MM.1S (cell line): ENCODE data around the gene ACYP2.

Experiments used
- EZH2 ChIP-seq: fragments of 300-600 bp; sonication (generic); optimal IDR thresholded peaks from 2 replicates; pipeline ENCODE3; 2017; ENCODE audit warnings: low read depth, mild to moderate bottlenecking, antibody characterized with exemption, low read length, mixed read lengths
- TF ChIP-seq, protein P1 (sequence below): fragments of 300-600 bp; sonication (generic); IDR thresholded peaks from 2 replicates; pipeline ENCODE4 v1.5.1; 2016; ENCODE audit warnings: antibody characterized with exemption, low read length, mixed read lengths

DNA sequence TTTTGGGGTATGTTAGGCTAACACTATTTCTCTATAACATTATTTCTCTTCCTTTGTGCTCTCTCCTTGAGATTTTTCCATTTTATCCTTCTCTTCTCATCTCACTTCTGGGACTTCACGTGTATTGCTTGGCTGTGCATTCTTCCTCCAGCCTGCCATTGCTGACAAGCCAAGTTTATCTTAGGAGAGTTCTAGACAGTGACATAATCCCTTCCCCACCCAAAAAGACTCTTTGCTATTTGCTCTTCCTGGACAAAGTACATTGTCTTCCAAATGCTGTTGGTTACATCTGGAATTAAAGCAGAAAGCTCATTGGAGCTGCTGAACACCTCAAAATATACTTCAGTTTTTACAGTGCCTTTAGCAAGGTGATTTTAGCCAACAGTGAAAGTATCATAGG lies 131.7 kb downstream of the ACYP2 start:
- TF ChIP-seq, protein P1, sequence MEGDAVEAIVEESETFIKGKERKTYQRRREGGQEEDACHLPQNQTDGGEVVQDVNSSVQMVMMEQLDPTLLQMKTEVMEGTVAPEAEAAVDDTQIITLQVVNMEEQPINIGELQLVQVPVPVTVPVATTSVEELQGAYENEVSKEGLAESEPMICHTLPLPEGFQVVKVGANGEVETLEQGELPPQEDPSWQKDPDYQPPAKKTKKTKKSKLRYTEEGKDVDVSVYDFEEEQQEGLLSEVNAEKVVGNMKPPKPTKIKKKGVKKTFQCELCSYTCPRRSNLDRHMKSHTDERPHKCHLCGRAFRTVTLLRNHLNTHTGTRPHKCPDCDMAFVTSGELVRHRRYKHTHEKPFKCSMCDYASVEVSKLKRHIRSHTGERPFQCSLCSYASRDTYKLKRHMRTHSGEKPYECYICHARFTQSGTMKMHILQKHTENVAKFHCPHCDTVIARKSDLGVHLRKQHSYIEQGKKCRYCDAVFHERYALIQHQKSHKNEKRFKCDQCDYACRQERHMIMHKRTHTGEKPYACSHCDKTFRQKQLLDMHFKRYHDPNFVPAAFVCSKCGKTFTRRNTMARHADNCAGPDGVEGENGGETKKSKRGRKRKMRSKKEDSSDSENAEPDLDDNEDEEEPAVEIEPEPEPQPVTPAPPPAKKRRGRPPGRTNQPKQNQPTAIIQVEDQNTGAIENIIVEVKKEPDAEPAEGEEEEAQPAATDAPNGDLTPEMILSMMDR = no peak
- no peak for TF ChIP-seq EZH2
